ENCODE data around the gene SLC6A11.

- TF ChIP-seq CTCF (IDR thresholded peaks at IDR 0.05) (no peak), POLR2A (IDR thresholded peaks at IDR 0.05) (no peak)
Observed at GRCh38 chr3:10961921-10962320, 145.9 kb downstream of the SLC6A11 start.
